ENCODE results near the gene CNR1. TPM values are rescaled to one million over a fixed set of nuclear protein-coding genes. Genes with fewer than 3 reads are reported as not detected.

CNR1 gene
- total RNA-seq, 1 donor from 2014 or later = 0.26 TPM

GRCh38 chr6:88115307-88115706 is 50.8 kb downstream of the CNR1 start:
- H3F3A ChIP-seq (ENCODE audit: low read depth) = no peaks in the 10 kb centered on the region
- H3K4me3 ChIP-seq = no peak overlapping the region
- no peak overlapping the region for H3K27ac Mint-ChIP-seq
- H3K36me3 ChIP-seq = no peaks in the 10 kb centered on the region
- TF ChIP-seq CTCF (IDR thresholded peaks at IDR 0.05) (no peak), EZH2 (IDR thresholded peaks at IDR 0.05) (no peak), EZH2phosphoT487 (IDR thresholded peaks at IDR 0.05) (no peak)
- H3K4me1 Mint-ChIP-seq = peaks cover 2% of the 10 kb centered on the region
- H4K20me1 ChIP-seq (ENCODE audit: low read depth) = peaks cover 4% of the 10 kb centered on the region
- no peak overlapping the region for H3K27ac ChIP-seq
- no peak for DNase-seq (ENCODE audit: low spot score)
- H3K4me1 ChIP-seq = peaks cover 7% of the 10 kb centered on the region
- H3K79me2 ChIP-seq (ENCODE audit: low read depth) = no peaks in the 10 kb centered on the region
- H3K4me2 ChIP-seq = no peak overlapping the region
- H2AFZ ChIP-seq (replicated peaks) = no peak overlapping the region
- no peak overlapping the region for H3K9ac ChIP-seq
- H3K36me3 Mint-ChIP-seq = no peaks in the 10 kb centered on the region
- peaks cover 2% of the 10 kb centered on the region for H3K27me3 Mint-ChIP-seq (ENCODE audit: insufficient read depth, low read depth)
- H3K27me3 ChIP-seq = no peaks in the 10 kb centered on the region
- H3K9me3 Mint-ChIP-seq = no peaks in the 10 kb centered on the region
- H3K9me3 ChIP-seq (ENCODE audit: low read depth) = no peaks in the 10 kb centered on the region
- no peak overlapping the region for H3K4me3 Mint-ChIP-seq

- peaks cover 7% of the 10 kb centered on the region for H3K4me1 ChIP-seq
- no peaks in the 10 kb centered on the region for H3K9me3 Mint-ChIP-seq
- H3K9ac ChIP-seq = no peak overlapping the region
- no peak overlapping the region for H2AFZ ChIP-seq (replicated peaks)
- H4K20me1 ChIP-seq (ENCODE audit: low read depth) = peaks cover 4% of the 10 kb centered on the region
- no peak overlapping the region for H3K4me2 ChIP-seq
- H3K79me2 ChIP-seq (ENCODE audit: low read depth) = no peaks in the 10 kb centered on the region
- DNase-seq (ENCODE audit: low spot score) = no peak
- H3K4me3 ChIP-seq = no peak overlapping the region
- no peak overlapping the region for H3K27ac Mint-ChIP-seq
- H3K27ac ChIP-seq = no peak overlapping the region
- no peaks in the 10 kb centered on the region for H3K36me3 ChIP-seq
- TF ChIP-seq CTCF (IDR thresholded peaks at IDR 0.05) (no peak), EZH2phosphoT487 (IDR thresholded peaks at IDR 0.05) (no peak), EZH2 (IDR thresholded peaks at IDR 0.05) (no peak)
- no peaks in the 10 kb centered on the region for H3K4me1 Mint-ChIP-seq
- no peaks in the 10 kb centered on the region for H3K27me3 ChIP-seq
- H3K36me3 Mint-ChIP-seq = no peaks in the 10 kb centered on the region
- peaks cover 2% of the 10 kb centered on the region for H3K27me3 Mint-ChIP-seq (ENCODE audit: insufficient read depth, low read depth)
- no peaks in the 10 kb centered on the region for H3K9me3 ChIP-seq (ENCODE audit: low read depth)
- H3K4me3 Mint-ChIP-seq = no peak overlapping the region
- no peaks in the 10 kb centered on the region for H3F3A ChIP-seq (ENCODE audit: low read depth)
Measured at GRCh38 chr6:88114838-88115237, 51.3 kb downstream of the CNR1 start.

GRCh38 chr6:88111991-88112390 is 54.2 kb downstream of the CNR1 start:
- Histone ChIP-seq H3K27me3 (no peaks in the 10 kb centered on the region), H3K79me2 (ENCODE audit: low read depth) (no peaks in the 10 kb centered on the region), H4K20me1 (ENCODE audit: low read depth) (no peaks in the 10 kb centered on the region), H3K9me3 (ENCODE audit: low read depth) (no peaks in the 10 kb centered on the region), H3K4me1 (peaks cover 7% of the 10 kb centered on the region), H3K9ac (no peak overlapping the region), H3K4me2 (no peak overlapping the region), H3K4me3 (no peak overlapping the region), H3F3A (ENCODE audit: low read depth) (no peaks in the 10 kb centered on the region), H3K36me3 (no peaks in the 10 kb centered on the region), H2AFZ (replicated peaks) (no peak overlapping the region), H3K27ac (no peak overlapping the region)
- no peak overlapping the region for H3K4me3 Mint-ChIP-seq
- no peaks in the 10 kb centered on the region for H3K4me1 Mint-ChIP-seq
- TF ChIP-seq CTCF (IDR thresholded peaks at IDR 0.05) (no peak), EZH2phosphoT487 (IDR thresholded peaks at IDR 0.05) (no peak), EZH2 (IDR thresholded peaks at IDR 0.05) (no peak)
- no peaks in the 10 kb centered on the region for H3K36me3 Mint-ChIP-seq
- no peaks in the 10 kb centered on the region for H3K27me3 Mint-ChIP-seq (ENCODE audit: insufficient read depth, low read depth)
- no peaks in the 10 kb centered on the region for H3K9me3 Mint-ChIP-seq
- no peak overlapping the region for H3K27ac Mint-ChIP-seq
- DNase-seq (ENCODE audit: low spot score) = no peak
